ENCODE data around the gene UGGT2. TPM values are rescaled to one million over a fixed set of nuclear protein-coding genes. Genes with fewer than 3 reads are reported as not detected.

UGGT2 gene
- total and polyA plus RNA-seq, 8 donors, result 24.1 to 50.0 (median 43.3) TPM

DNA sequence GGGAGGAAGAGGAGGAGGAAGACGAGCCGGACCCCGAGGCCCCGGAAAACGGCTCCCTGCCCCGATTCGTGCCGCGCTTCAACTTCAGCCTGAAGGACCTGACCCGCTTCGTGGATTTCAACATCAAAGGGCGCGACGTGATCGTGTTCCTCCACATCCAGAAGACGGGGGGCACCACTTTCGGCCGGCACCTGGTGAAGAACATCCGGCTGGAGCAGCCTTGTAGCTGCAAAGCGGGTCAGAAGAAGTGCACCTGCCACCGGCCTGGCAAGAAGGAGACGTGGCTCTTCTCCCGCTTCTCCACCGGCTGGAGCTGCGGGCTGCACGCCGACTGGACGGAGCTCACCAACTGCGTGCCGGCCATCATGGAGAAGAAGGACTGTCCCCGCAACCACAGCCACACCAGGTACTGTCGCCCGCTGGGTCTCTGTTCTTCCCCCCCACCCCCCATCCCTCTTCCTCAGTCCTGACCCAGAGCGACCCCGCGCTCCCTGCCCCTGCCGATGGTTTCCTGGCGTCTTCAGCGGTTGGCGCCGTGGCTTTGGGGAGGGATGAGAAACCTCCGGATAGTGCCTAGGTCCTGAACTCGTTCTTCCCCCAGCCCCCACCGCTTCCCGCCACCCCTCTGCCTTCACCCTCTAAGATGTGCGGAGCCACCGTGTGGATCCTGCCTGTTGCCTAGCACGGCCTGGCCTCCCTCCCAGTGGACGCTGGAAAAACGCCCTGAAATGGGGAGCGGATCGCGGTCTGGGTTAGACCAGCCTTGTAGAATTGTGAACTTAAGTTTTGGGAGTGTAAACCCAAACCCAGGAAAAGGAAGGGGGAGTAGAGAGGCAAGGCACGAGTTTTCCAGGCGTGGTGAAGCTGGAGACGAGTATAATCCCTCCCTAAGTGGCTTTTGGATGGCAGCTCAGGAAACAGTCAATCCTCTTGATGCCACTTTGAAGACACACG is 38.2 kb upstream of the UGGT2 start:
- Histone ChIP-seq H3K36me3 (no peaks in the 10 kb centered on the region), H3K9me3 (no peaks in the 10 kb centered on the region), H3K27ac (no peak overlapping the region), H3K4me1 (peaks cover 5 to 13% of the 10 kb centered on the region in 2 donors), H3K4me3 (peak overlapping the region in 1 of 2 donors; percentile 22), H3K27me3 (peaks cover 54 to 86% of the 10 kb centered on the region in 2 donors)
- peak in 2 of 4 donors; percentile 10 to 72 for DNase-seq
- peak; percentile 42 for ATAC-seq
- intact Hi-C loops (cut with DNase I), result no loop called here
- TF ChIP-seq, protein P1, sequence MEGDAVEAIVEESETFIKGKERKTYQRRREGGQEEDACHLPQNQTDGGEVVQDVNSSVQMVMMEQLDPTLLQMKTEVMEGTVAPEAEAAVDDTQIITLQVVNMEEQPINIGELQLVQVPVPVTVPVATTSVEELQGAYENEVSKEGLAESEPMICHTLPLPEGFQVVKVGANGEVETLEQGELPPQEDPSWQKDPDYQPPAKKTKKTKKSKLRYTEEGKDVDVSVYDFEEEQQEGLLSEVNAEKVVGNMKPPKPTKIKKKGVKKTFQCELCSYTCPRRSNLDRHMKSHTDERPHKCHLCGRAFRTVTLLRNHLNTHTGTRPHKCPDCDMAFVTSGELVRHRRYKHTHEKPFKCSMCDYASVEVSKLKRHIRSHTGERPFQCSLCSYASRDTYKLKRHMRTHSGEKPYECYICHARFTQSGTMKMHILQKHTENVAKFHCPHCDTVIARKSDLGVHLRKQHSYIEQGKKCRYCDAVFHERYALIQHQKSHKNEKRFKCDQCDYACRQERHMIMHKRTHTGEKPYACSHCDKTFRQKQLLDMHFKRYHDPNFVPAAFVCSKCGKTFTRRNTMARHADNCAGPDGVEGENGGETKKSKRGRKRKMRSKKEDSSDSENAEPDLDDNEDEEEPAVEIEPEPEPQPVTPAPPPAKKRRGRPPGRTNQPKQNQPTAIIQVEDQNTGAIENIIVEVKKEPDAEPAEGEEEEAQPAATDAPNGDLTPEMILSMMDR (IDR thresholded peaks at IDR 0.05), result no peak

GRCh38 chr13:96090240-96091101 is 37.3 kb upstream of the UGGT2 start:
- no peaks in the 10 kb centered on the region for H3K9me3 ChIP-seq
- H3K27me3 ChIP-seq, result peaks cover 54 to 90% of the 10 kb centered on the region in 2 donors
- peaks cover 5 to 13% of the 10 kb centered on the region in 2 donors for H3K4me1 ChIP-seq
- TF ChIP-seq, protein P1 (IDR thresholded peaks at IDR 0.05), result no peak
- peak overlapping the region; percentile 24 to 30 for H3K4me3 ChIP-seq
- ATAC-seq, result peak; percentile 22
- no peak overlapping the region for H3K27ac ChIP-seq
- H3K36me3 ChIP-seq, result no peaks in the 10 kb centered on the region
- peak in 1 of 4 donors; percentile 61 for DNase-seq
- intact Hi-C loops (cut with DNase I), result no loop called here

- peak; percentile 84 for ATAC-seq
- DNase-seq, result peak in 3 of 4 donors; percentile 13 to 75 (median 34)
- H3K27me3 ChIP-seq, result peaks cover 54 to 90% of the 10 kb centered on the region in 2 donors
- peaks cover 5 to 13% of the 10 kb centered on the region in 2 donors for H3K4me1 ChIP-seq
- H3K4me3 ChIP-seq, result peak within 1 kb of the TSS; percentile 24 to 30
- TF ChIP-seq, protein P1 (IDR thresholded peaks at IDR 0.05), result no peak
- H3K27ac ChIP-seq, result no peak within 1 kb of the TSS
- H3K36me3 ChIP-seq, result no peaks in the 10 kb centered on the region
- H3K9me3 ChIP-seq, result no peaks in the 10 kb centered on the region
- intact Hi-C loops (cut with DNase I), result no loop called here
Observed at GRCh38 chr13:96089749-96090239, 36.6 kb upstream of the UGGT2 start, which contains the start of gene HS6ST3. Gene HS6ST3 (plus strand): TSS chr13:96090107.

- intact Hi-C loops (cut with DNase I), result no loop called here
- TF ChIP-seq, protein P1 (IDR thresholded peaks at IDR 0.05), result no peak
- Histone ChIP-seq H3K36me3 (no peaks in the 10 kb centered on the region), H3K27ac (no peak overlapping the region), H3K4me3 (no peak overlapping the region), H3K27me3 (peaks cover 54 to 89% of the 10 kb centered on the region in 2 donors), H3K9me3 (no peaks in the 10 kb centered on the region), H3K4me1 (peaks cover 5 to 13% of the 10 kb centered on the region in 2 donors)
- no peak for DNase-seq
- no peak for ATAC-seq
Observed at GRCh38 chr13:96089139-96089538, 35.9 kb upstream of the UGGT2 start.
